Middle frontal gyrus (tissue), 1 donor: ENCODE results near the gene PLG.
A peak's percentile ranks its signal among the peaks of the same experiment; 100 is the strongest.
"Not testable (repeated sequence)": the region's sequence is repeated elsewhere in the genome, so short reads cannot be mapped to it uniquely, and the experiment has no call there.

Source experiments
- DNase-seq: peaks from one replicate; pipeline ENCODE4 v3.0.0-alpha.2; 2015; ENCODE audit warnings: low spot score; ENCODE audit errors: extremely low spot score

The PLG gene

DNA sequence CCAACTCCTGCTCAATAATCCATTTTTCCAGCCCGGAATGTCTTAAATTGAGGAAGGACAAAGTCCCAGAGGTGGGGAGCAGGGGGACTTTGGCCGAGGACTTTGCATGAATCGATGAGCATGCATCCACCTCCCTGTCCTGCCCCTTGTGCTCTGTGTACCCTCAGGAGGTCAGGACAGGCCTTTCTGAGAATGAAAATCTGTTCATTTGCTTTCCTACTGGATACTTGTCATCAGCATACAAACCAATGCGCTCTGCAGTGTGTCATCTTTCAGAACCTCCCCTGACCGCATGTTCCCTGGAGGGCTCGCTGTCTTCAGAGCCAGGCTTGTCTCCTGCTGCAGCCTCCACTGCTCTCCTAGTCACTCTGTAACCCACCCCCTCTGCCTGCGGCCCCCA, 2.6 kb downstream of the PLG start:
- not testable (repeated sequence) for DNase-seq

DNA sequence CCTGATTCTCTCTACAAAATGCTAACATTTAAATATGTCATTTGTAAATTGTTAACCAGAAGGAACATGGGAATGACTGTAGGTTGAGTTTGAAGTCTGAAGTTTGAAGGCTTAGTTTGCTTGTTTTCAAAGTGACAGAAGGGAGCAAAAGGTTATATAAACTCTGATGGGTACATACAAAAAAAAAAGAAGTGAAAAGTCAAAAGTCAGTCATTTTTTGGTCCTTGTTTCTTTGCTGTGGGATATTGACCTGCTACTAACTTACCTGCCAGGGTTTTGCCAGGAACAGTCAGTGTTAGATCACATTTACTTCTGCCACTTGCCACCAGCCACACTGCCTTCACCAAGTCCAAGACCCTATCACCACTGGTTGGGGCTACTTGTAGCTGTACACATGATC, 6.9 kb downstream of the PLG start:
- DNase-seq = not testable (repeated sequence)

GRCh38 chr6:160714731-160715316, 12.8 kb downstream of the PLG start:
- no peak for DNase-seq

DNA sequence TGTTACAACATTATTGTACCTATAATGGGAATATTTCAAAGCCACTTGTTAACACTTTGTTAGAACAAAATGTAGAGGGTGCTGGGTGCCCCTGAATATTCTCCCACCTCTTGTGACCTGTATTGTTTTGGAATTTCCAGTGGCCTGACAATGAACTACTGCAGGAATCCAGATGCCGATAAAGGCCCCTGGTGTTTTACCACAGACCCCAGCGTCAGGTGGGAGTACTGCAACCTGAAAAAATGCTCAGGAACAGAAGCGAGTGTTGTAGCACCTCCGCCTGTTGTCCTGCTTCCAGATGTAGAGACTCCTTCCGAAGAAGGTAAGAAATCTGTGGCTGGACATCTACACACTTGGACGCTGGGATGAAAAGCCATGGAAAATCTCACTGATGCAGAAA, 28.9 kb downstream of the PLG start:
- DNase-seq = no peak

GRCh38 chr6:160733050-160733646, 31.1 kb downstream of the PLG start:
- DNase-seq = peak; percentile 45

DNA sequence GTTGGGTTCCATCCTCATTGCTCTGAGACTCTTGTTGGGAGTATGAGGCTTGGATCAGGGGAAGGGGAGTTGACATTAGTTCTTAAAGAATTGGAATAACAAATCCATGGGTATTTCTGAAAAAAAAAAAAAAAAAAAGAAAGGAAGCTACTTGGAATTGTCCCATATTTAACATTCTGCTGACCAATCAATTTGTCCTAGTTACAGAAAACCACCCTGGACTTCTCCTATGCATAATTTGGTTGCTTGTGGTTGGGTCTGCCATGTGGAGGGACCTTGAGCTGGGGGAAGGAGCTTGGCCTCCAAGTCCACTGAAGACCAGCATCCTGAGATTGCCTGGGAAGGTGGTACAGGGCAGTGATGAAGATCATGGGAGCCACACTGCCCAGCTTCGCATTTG, 32.6 kb downstream of the PLG start:
- DNase-seq = no peak

DNA sequence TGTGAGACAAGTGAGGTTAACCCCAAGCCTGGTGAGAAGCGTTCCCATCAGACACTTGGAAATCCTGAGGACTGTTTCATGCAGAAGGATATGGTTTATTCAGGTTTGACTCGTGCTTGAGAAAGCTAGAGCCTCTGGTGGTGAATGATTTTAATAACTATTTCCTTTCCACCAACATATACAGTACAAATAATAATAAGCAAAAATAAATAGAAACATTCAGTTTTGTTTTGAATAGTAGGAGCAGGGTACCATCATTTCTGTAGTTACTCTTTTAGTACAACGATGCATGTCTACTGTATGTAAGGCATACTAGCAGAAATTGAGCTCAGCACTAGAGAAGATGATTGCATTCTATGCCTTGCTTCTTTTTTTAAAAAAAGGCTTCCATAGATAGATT, 33.5 kb downstream of the PLG start:
- no peak for DNase-seq

- no peak for DNase-seq
These were observed 35.9 kb downstream of the PLG start for GRCh38 chr6:160737934-160738333.

DNA sequence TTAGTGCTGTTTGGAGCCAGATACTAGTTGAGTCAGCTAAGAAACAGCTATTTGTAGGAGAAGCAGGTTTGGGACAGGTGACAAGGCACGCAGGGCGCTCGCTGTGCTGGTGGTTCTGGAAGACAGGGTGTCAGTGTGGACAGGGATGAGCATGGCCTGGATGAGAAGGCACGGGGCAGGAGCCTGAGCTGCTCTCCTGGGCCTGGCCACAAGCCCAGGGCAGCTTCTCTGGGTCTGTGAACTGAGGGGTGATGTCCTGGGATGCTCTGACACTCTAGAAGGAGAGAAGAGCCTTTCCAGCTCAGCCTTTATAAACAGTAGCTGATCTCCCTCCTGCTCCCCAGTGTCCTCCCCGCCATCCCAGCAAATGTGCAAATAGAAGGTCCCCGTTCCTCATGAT, 37.9 kb downstream of the PLG start:
- no peak for DNase-seq

- DNase-seq = not testable (repeated sequence)
These were observed 39.0 kb downstream of the PLG start for GRCh38 chr6:160741012-160741411.

GRCh38 chr6:160742090-160742489, 40.0 kb downstream of the PLG start:
- no peak for DNase-seq

GRCh38 chr6:160750276-160750689, 48.2 kb downstream of the PLG start:
- no peak for DNase-seq

DNA sequence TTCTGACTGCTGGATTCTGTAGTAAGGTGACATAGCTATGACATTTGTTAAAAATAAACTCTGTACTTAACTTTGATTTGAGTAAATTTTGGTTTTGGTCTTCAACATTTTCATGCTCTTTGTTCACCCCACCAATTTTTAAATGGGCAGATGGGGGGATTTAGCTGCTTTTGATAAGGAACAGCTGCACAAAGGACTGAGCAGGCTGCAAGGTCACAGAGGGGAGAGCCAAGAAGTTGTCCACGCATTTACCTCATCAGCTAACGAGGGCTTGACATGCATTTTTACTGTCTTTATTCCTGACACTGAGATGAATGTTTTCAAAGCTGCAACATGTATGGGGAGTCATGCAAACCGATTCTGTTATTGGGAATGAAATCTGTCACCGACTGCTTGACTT, 51.2 kb downstream of the PLG start:
- not testable (repeated sequence) for DNase-seq

- DNase-seq = no peak
These were observed 53.1 kb downstream of the PLG start for GRCh38 chr6:160755165-160755564.

GRCh38 chr6:160756021-160756420, 54.0 kb downstream of the PLG start:
- DNase-seq = no peak

- DNase-seq = no peak
These were observed 54.8 kb downstream of the PLG start for GRCh38 chr6:160756871-160757270.

DNA sequence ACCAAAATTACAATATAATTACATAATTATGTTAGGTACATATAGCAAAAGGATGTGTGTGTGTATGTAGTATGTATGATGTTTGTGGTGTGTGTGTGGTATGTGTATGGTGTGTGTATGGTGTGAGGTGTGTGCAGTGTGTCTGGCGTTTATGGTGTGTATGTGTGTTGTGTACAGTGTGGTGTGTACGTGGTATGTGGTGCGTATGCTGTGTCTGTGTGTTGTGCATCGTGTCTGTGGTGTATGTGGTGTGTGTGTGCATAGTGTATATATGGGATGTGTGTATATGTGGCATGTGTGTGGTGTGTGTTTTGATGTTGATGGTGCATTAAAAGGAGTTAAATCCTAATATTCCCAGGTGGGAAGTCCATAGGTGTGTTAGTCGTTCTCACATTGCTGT, 62.8 kb downstream of the PLG start:
- DNase-seq = no peak

DNA sequence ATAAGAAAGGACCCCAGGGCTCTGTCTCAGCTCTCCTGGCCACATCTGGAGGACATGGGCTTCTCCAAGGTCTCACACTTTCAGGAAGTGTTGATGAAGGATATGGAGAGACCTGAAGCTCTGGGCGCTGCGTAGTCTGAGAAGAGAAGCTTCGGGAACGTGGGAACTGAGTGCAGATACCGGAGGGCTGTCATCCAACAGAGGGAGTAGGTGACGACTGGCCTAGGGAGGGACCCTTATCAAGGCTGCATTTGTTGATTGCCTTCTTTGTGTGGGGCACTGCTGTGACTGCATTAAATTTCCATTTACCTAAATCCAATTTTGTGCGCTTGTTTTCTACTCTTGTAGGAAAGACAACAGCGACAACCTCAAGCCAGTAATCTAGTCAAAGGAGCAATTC, 63.4 kb downstream of the PLG start:
- no peak for DNase-seq

GRCh38 chr6:160766657-160766988, 64.6 kb downstream of the PLG start:
- no peak for DNase-seq

DNA sequence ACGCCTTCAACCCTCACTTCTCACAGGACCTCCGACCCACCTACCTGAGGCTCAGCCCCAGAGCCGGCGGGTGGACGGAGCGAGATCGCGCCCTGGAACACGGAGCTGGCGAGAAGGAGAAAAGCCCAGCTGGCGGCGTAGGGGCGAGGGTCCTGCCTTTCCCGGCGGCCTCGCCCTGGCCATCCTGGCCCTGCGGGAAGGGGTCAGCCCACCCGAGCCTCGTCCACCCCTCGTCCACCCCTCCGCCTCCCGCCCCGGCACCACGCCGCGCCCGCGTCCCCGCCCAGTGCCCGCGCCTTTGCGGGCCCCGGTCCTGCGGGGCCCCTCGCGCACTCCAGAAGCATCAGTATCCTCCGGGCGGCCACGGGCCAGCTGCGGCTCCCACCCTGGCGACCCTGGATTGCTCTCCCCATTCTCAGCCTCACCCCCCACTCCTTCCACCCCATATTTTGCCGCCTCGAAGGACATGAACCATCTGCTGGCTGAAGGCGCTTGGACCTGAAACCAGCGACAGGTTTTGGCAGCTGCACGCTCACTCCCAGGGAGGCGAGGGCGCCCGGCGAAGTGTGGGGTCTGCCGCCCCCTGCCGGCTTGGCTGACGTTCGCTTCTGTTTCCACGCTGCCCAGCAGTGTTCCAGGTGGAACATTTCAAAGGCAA, 65.1 kb downstream of the PLG start:
- peak; percentile 52 for DNase-seq

- no peak for DNase-seq
These were observed 65.6 kb downstream of the PLG start for GRCh38 chr6:160767647-160768019.

GRCh38 chr6:160768101-160768500, 66.1 kb downstream of the PLG start:
- DNase-seq = no peak

GRCh38 chr6:160774399-160774798, 72.4 kb downstream of the PLG start:
- DNase-seq = no peak
